Stimulated activated naive CD8-positive, alpha-beta T cell treated with anti-CD3 and anti-CD28 coated beads, Interleukin-15, Interleukin-2, amounts not matched to agents 100 ng/mL and 50 ng/mL, for 24 hours (primary cell): ENCODE measurements around the gene DRD2.
"Not testable (repeated sequence)": the region's sequence is repeated elsewhere in the genome, so short reads cannot be mapped to it uniquely, and the experiment has no call there.

Experiments
- H3K27ac Mint-ChIP-seq: one replicate; pipeline ENCODE4 v1.8.0; 2021; ENCODE audit warnings: mild to moderate bottlenecking, mixed read lengths
- H3K27me3 Mint-ChIP-seq: one replicate; pipeline ENCODE4 v1.8.0; 2021; ENCODE audit warnings: mixed read lengths
- H3K36me3 Mint-ChIP-seq: one replicate; pipeline ENCODE4 v1.8.0; 2021; ENCODE audit warnings: low read depth, mixed read lengths
- H3K4me1 Mint-ChIP-seq: one replicate; pipeline ENCODE4 v1.8.0; 2021; ENCODE audit warnings: low read depth, mixed read lengths
- H3K4me3 Mint-ChIP-seq: one replicate; pipeline ENCODE4 v1.8.0; 2021; ENCODE audit warnings: mild to moderate bottlenecking, mixed read lengths
- H3K9me3 Mint-ChIP-seq: one replicate; pipeline ENCODE4 v1.8.0; 2021; ENCODE audit warnings: mixed read lengths

DRD2 gene

GRCh38 chr11:113475160-113475761, at the start of gene DRD2:
DRD2 (minus strand) TSS chr11:113475398; CDS start chr11:113424651, 50,747 bp downstream.
- Mint-ChIP-seq H3K36me3 (no peaks in the 10 kb centered on the region), H3K27ac (no peak within 1 kb of the TSS), H3K4me1 (peaks cover 4% of the 10 kb centered on the region), H3K4me3 (peak within 1 kb of the TSS; percentile 20), H3K9me3 (no peaks in the 10 kb centered on the region), H3K27me3 (peaks cover 77% of the 10 kb centered on the region)

DNA sequence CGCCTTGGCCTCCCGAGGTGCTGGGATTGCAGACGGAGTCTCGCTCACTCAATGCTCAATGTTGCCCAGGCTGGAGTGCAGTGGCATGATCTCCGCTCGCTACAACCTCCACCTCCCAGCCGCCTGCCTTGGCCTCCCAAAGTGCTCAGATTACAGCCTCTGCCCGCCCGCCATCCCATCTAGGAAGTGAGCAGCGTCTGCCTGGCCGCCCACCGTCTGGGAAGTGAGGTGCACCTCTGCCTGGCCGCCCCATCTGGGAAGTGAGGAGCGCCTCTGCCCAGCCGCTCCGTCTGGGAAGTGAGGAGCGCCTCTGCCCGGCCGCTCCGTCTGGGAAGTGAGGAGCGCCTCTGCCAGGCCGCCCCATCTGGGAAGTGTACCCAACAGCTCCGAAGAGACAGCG, 48.7 kb upstream of the DRD2 start:
- H3K4me3 Mint-ChIP-seq, H3K9me3 Mint-ChIP-seq, H3K36me3 Mint-ChIP-seq, H3K27ac Mint-ChIP-seq, H3K4me1 Mint-ChIP-seq: not testable (repeated sequence)
- H3K27me3 Mint-ChIP-seq: peaks cover 21% of the 10 kb centered on the region

- Mint-ChIP-seq H3K36me3 (no peaks in the 10 kb centered on the region), H3K27ac (no peak overlapping the region), H3K9me3 (peaks cover 3% of the 10 kb centered on the region), H3K27me3 (peaks cover 25% of the 10 kb centered on the region), H3K4me1 (no peaks in the 10 kb centered on the region), H3K4me3 (no peak overlapping the region)
These were observed 46.7 kb upstream of the DRD2 start for GRCh38 chr11:113521737-113522517.

DNA sequence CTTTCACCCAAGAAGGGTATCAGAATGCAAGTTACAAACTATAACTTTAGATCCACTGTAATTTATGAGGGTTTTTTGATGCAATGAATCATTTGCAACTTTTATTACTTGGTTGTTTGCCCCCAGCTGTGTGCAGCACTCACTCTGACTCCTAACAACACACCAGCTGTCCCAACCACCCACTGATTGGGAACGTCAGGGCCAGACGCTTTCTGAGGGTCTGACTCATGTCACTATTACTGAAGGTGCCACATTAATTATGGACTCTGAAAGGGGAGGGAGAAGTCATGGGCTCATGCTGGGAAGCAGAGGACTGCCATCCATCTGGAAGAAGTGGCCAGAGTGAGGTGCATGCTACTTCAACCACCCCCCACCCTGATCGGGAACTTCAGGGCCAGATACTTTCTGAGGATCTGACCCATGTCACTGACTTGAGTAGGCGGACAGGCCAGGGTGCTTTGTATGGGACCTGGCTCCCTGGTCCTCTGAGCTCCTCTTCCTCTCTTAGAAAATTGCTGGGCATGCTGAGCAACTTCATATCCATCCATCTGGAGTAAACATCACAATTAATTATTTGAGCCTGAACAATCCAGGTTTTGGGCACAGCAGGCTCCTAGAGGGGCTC, 44.9 kb upstream of the DRD2 start:
- H3K27me3 Mint-ChIP-seq: peaks cover 22% of the 10 kb centered on the region
- H3K27ac Mint-ChIP-seq: no peak overlapping the region
- no peaks in the 10 kb centered on the region for H3K36me3 Mint-ChIP-seq
- no peaks in the 10 kb centered on the region for H3K4me1 Mint-ChIP-seq
- peaks cover 3% of the 10 kb centered on the region for H3K9me3 Mint-ChIP-seq
- H3K4me3 Mint-ChIP-seq: no peak overlapping the region

- no peaks in the 10 kb centered on the region for H3K36me3 Mint-ChIP-seq
- no peak overlapping the region for H3K27ac Mint-ChIP-seq
- H3K27me3 Mint-ChIP-seq: peaks cover 19% of the 10 kb centered on the region
- peaks cover 3% of the 10 kb centered on the region for H3K9me3 Mint-ChIP-seq
- H3K4me3 Mint-ChIP-seq: no peak overlapping the region
- H3K4me1 Mint-ChIP-seq: no peaks in the 10 kb centered on the region
These were observed 43.7 kb upstream of the DRD2 start for GRCh38 chr11:113518716-113519495.

DNA sequence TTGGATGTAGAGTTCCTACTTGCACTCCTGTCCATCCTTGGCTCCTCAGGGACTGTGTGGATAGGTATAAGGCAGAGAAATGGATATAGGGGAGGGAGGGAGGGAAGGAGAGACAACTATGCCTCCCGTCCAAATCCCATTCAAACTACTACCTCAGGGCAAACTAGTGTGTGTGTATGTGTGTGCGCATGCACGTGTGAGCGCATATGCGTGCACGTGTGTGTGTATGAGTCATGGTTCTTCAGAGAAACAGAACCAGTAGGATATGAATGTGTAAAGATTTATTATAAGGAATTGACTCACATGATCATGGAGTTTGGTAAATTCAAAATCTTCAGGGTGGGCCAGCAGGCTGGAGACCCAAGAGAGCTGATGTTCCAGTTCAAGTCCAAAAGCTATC, 42.2 kb upstream of the DRD2 start:
- Mint-ChIP-seq H3K27me3 (peaks cover 15% of the 10 kb centered on the region), H3K36me3 (no peaks in the 10 kb centered on the region), H3K27ac (no peak overlapping the region), H3K4me1 (no peaks in the 10 kb centered on the region), H3K9me3 (peaks cover 3% of the 10 kb centered on the region), H3K4me3 (no peak overlapping the region)

- Mint-ChIP-seq H3K27ac (no peak overlapping the region), H3K4me1 (no peaks in the 10 kb centered on the region), H3K27me3 (peaks cover 14% of the 10 kb centered on the region), H3K9me3 (peaks cover 3% of the 10 kb centered on the region), H3K4me3 (no peak overlapping the region), H3K36me3 (no peaks in the 10 kb centered on the region)
These were observed 39.7 kb upstream of the DRD2 start for GRCh38 chr11:113514856-113515255.

DNA sequence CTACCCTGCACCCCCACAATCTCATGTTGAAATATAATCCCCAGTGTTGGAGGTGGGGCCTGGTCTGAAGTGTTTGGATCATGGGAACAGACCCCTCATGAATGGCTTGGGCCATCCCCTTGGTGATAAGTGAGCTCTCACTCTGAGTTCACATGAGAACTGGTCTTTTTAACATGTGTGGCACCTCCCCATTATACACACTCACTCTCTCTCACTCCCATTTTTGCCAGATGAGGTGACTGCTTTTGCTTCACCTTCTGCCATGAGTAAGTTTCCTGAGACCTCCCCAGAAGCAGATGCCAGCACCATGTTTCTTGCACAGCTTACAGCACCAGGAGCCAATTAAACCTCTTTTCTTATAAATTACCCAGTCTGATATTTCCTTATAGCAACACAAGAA, 32.1 kb upstream of the DRD2 start:
- Mint-ChIP-seq H3K4me3 (no peak overlapping the region), H3K9me3 (no peaks in the 10 kb centered on the region), H3K27me3 (peaks cover 16% of the 10 kb centered on the region), H3K36me3 (no peaks in the 10 kb centered on the region), H3K27ac (no peak overlapping the region), H3K4me1 (no peaks in the 10 kb centered on the region)

- Mint-ChIP-seq H3K4me3 (no peak overlapping the region), H3K27me3 (peaks cover 16% of the 10 kb centered on the region), H3K27ac (no peak overlapping the region), H3K4me1 (no peaks in the 10 kb centered on the region), H3K36me3 (no peaks in the 10 kb centered on the region), H3K9me3 (no peaks in the 10 kb centered on the region)
These were observed 31.7 kb upstream of the DRD2 start for GRCh38 chr11:113506893-113507292.

DNA sequence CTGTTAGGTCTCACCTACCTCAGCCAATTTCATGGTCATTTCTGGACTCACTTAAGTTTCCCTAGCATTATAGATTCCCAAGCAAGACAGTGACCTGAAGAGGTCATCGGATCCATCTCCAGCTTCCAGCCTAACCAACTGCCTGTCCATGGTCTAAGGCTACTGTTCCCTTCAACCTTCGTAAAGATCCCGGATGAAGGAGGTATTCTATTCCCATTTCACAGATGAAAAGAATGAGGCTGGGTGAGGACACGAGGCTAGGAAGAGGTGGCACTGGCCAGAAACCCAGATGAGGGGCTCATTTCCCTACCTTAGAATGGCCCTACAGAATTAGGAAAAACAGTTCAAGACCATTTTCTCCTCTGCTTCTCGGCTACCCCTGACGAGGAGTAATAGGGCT, 31.3 kb upstream of the DRD2 start:
- H3K27me3 Mint-ChIP-seq: peaks cover 16% of the 10 kb centered on the region
- no peaks in the 10 kb centered on the region for H3K4me1 Mint-ChIP-seq
- no peaks in the 10 kb centered on the region for H3K9me3 Mint-ChIP-seq
- H3K4me3 Mint-ChIP-seq: no peak overlapping the region
- no peak overlapping the region for H3K27ac Mint-ChIP-seq
- H3K36me3 Mint-ChIP-seq: no peaks in the 10 kb centered on the region

GRCh38 chr11:113505541-113506375, 30.6 kb upstream of the DRD2 start:
- Mint-ChIP-seq H3K27ac (no peak overlapping the region), H3K36me3 (no peaks in the 10 kb centered on the region), H3K9me3 (no peaks in the 10 kb centered on the region)

GRCh38 chr11:113505046-113505445, 29.8 kb upstream of the DRD2 start:
- Mint-ChIP-seq H3K27me3 (peaks cover 7% of the 10 kb centered on the region), H3K4me3 (no peak overlapping the region), H3K36me3 (no peaks in the 10 kb centered on the region), H3K4me1 (no peaks in the 10 kb centered on the region), H3K27ac (no peak overlapping the region), H3K9me3 (no peaks in the 10 kb centered on the region)

More at GRCh38 chr11:113505541-113506375, 30.6 kb upstream of the DRD2 start:
- Mint-ChIP-seq H3K27me3 (peaks cover 12% of the 10 kb centered on the region), H3K4me3 (no peak overlapping the region), H3K4me1 (no peaks in the 10 kb centered on the region)

DNA sequence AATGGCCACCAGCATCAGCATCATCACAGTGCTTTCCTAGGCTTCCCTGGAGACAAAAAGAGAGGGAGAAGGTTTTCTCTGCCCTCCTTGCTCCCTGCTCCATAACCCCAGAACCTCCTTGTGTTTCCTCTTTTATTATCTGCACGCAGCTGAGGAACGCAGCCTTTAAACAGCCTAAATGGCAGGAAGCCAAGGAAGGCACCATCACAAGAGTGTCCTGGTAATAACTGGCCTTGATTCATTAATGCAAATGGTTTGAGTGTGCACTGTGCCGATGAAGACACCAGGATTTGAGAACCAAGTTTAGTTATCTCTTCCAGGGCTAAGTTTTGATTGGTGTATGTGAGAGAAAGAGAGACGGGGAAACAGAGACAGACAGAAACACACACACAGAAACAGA, 29.4 kb upstream of the DRD2 start:
- Mint-ChIP-seq H3K9me3 (no peaks in the 10 kb centered on the region), H3K4me3 (no peak overlapping the region), H3K27ac (no peak overlapping the region)

GRCh38 chr11:113504071-113504470, 28.9 kb upstream of the DRD2 start:
- Mint-ChIP-seq H3K36me3 (no peaks in the 10 kb centered on the region), H3K27me3 (peaks cover 7% of the 10 kb centered on the region), H3K27ac (no peak overlapping the region), H3K4me1 (no peaks in the 10 kb centered on the region), H3K9me3 (no peaks in the 10 kb centered on the region), H3K4me3 (no peak overlapping the region)

More for the DNA sequence above, 29.4 kb upstream of the DRD2 start:
- Mint-ChIP-seq H3K27me3 (peaks cover 7% of the 10 kb centered on the region), H3K36me3 (no peaks in the 10 kb centered on the region), H3K4me1 (no peaks in the 10 kb centered on the region)
